Measurements from ENCODE around the gene IKZF3.
"Not testable (repeated sequence)": the region's sequence is repeated elsewhere in the genome, so short reads cannot be mapped to it uniquely, and the experiment has no call there.

IKZF3 gene

GRCh38 chr17:39716073-39716818, 147.9 kb downstream of the IKZF3 start:
- no peak for DNase-seq

GRCh38 chr17:39715375-39716072, 148.6 kb downstream of the IKZF3 start:
- DNase-seq = no peak

GRCh38 chr17:39714234-39714633, 149.9 kb downstream of the IKZF3 start:
- DNase-seq = no peak

- DNase-seq = no peak
Measured at GRCh38 chr17:39711851-39712250, 152.3 kb downstream of the IKZF3 start.

GRCh38 chr17:39711071-39711470, 153.0 kb downstream of the IKZF3 start:
- DNase-seq = not testable (repeated sequence)

- DNase-seq = no peak
Measured at GRCh38 chr17:39709998-39710964, 153.8 kb downstream of the IKZF3 start.

- no peak for DNase-seq
Measured at GRCh38 chr17:39709319-39709997, 154.7 kb downstream of the IKZF3 start.

Measured in CD4-positive, alpha-beta T cell treated with Interleukin-6 for 4 hours (primary cell).